SW 1271 (cell line): ENCODE data around the gene CFAP206.

Experiments used
- DNase-seq, 2 experiments: peaks; one replicate each; lab custom pipeline; 2025; lab: John Stamatoyannopoulos, UW

The CFAP206 gene, protein sequence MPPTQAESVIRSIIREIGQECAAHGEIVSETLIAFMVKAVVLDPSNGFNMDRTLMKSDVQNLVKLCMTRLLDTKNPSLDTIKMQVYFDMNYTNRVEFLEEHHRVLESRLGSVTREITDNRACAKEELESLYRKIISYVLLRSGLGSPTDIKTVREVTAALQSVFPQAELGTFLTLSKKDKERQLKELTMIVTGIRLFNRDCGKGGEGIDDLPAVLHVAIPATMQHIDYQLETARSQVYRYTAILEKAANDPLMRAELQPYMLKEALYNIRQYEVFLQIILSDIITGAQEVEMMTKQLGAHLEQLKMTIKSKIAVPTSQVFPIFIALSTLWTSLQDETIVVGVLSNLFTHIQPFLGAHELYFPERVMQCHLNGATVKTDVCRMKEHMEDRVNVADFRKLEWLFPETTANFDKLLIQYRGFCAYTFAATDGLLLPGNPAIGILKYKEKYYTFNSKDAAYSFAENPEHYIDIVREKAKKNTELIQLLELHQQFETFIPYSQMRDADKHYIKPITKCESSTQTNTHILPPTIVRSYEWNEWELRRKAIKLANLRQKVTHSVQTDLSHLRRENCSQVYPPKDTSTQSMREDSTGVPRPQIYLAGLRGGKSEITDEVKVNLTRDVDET

DNA sequence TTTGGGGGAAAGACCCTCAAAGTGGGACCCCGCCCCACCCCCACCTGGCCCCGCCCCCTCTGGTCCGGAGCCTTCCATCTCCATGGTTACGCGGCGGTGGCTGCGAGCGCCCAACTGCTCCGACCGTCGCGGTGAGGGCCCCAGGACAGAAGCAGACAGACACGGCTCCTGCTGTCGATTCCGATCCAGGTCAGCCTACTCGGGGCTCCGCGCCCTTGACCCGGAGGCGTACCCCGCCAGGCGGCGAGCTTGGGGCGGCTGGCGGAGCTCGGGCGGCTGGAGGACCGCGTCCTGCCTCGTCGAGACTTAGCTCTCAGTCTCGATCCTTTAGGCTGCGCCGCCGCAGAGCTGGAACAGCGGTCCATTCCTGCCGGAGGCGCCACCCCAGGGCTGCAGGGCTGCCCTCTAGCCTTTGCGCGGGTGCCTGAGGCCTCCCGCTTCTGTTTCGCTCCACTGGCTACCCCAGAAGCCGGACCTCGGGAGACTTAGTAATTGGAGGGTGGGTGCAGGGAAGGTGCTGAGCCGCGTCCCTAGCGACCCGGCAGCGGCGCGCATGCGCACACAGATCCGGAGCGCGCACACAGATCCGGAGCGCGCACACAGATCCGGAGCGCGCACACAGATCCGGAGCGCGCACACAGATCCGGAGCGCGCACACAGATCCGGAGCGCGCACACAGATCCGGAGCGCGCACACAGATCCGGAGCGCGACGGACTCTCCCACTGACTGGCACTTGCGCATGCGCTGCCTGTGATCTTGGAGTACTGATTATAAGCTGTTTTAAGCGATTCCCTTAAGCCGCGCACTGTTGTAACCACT is at the start of gene CFAP206:
TSS of gene CFAP206 (plus strand) at position 72 of the 820 bp plus-strand sequence. CDS start 1,868 bp downstream, outside the sequence.
- DNase-seq: peak; percentile 62 to 80

DNA sequence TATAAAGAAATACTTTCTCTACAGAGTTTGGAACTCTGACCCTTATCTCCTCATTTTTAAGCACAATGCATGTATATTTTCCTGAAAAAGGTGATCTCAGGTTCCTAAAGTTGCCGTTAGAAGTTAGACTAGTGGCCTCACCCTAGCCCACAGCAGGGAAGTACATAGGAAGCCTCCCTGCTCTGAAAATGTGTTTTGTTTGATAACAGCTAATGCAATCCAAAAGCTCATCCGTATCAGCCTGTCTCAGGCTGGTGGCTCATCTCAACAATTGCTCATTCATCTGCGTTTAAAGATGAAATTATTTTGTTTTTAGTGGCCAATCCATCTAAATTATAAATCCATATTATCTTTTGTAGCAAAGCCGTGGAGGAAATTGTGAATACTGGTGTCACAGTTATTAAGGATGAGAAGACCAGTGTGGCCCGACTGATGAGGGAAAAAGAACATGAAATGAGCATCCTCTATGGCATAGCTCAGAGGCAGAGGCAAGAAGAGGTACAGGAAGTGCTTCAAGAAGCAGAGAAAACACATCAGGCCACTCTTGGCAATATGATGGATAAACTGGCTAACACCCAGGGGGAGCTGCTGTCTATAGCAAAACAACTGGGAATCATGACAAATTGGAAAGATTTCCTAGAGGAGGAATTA is 43.0 kb upstream of the CFAP206 start:
- DNase-seq: no peak

- no peak for DNase-seq
Observed at GRCh38 chr6:87366072-87366827, 41.5 kb upstream of the CFAP206 start.

- DNase-seq: no peak
Observed at GRCh38 chr6:87366899-87367298, 40.9 kb upstream of the CFAP206 start.

DNA sequence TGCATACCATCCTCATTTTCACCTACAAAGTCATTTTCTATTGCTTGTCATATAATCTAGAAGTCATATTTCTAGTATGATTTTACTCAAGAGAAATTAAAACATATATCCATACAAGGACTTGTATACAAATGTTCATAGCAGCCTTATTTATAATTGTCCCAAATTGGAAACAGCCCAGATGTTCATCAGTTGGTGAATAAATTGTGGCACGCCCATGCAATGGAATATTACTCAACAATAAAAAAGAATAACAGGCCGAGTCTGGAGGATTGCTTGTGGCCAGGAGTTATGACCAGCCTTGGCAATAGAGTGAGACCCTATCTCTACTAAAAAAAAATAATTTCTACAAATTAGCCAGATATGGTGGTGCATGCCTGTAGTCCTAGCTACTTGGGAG is 34.4 kb upstream of the CFAP206 start:
- no peak for DNase-seq

GRCh38 chr6:87375315-87375714 is 32.5 kb upstream of the CFAP206 start:
- no peak for DNase-seq

DNA sequence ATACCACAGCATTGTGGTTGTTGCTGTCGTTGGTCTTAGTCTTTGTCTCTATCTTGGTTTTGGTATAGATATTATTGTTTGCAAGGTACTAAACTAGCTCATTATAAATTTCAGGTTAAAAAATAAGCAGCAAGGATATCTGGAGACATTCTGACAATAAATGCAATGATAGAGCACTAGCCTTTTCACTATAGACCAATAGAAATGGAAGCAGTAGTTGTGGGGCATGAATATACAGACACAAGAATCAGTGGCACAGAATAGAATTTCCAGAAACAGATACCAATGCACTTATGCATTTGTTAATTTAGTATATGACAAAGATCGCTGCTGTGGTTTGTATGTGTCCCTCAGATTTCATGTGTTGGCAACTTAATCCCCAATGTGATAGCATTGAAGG is 31.1 kb upstream of the CFAP206 start:
- DNase-seq: no peak

DNA sequence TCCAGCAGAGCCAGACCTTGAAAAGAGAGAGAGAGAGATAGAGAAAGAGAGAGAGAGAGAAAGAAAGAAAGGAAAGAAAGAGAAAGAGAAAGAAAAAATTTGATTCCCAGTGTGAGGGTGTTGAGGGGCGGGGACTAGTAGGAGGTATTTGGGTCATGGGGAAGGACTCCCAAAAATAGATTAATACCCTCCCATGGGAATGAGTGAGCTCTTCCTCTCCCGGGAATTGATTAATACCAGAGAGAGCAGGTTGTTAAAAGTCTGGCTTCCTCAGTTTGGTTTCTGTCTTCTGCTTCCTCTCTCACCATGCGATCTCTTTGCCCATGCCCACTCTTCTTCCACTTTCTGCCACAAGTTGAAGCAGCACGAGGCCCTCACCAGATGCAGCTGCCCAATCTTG is 28.8 kb upstream of the CFAP206 start:
- DNase-seq: no peak

GRCh38 chr6:87382861-87383260 is 24.9 kb upstream of the CFAP206 start:
- DNase-seq: no peak

GRCh38 chr6:87384038-87384437 is 23.7 kb upstream of the CFAP206 start:
- DNase-seq: no peak

DNA sequence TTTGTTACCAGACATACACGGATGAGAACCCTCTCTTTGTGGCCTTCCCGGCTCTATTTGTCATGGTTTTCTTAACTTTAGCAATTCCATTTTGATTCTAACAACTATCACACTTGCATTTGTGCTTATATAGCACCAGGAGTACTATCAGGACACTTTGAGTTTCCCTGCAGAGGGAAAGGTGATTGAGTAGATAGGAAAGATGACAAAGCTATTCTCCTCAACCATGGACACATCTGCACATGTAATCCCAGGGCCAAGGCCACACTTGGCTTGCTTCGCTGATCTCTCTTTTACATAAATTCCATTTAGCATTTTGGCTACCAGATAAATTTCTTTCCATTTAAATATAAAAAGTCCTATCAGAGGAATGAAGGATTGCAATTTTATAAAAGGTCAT is 23.3 kb upstream of the CFAP206 start:
- DNase-seq: no peak

DNA sequence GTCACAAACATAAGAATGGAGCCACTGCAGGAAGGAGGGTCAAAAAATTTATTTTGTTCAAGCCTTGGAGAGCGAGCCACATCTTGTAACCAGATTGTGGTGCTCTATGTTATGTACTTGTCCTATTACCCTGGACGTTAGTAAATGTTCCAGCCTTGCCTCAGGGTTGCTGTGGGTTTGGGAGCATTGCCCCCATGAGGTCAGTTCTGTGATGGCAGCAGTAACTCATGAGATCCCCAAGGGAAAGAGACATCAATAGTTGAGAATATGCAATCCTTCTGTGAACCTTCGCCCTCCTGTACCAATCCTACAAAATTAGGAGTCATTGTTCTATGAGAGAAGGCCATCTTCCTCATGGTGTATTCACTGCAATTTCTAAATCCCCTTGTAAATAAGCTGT is 16.4 kb upstream of the CFAP206 start:
- DNase-seq: peak in 1 of 2 experiments; percentile 13

DNA sequence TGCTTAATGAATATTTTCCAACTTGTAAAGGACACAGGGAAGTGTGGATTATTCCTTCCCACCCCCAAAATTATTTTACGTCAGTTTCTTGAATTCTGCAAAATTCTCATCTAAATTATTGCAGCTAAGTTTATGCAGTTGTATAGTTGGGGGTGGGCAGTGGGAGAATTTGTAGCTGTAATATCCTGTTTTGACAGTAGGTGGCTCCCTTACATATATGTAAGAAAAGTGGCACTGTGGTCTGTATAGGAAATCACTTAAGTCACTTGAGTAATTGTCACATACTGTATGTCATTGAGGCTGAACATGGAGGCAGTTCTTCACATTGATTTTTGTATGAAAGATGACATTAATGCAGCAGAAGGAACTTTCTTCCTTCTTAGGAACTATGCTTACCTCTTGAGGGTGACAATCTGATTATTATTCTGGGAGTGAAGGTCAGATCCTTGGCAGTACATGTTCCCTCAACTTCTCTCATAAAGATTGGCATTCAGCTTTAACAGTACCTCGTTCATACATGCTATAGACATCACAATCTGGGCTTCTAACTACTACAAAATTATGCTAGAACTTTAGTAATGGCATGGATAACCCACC is 14.6 kb upstream of the CFAP206 start:
- peak in 1 of 2 experiments; percentile 63 for DNase-seq

DNA sequence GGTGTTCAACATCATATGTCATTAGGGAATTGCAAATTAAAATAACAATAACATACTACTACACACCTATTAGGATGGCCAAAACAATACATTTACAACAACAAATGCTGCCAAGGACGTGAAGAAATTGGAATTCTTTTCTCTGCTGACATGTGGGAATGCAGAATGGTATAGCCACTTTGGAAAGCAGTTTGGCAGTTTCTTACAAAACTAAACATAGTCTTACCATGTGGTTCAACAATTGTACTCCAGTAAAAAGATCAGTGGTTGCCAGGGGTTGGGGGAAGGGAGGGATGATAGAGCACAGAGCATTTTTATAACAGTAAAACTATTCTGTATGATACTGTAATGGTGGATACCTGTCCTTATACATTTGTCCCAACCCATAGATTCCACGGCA is 12.3 kb upstream of the CFAP206 start:
- DNase-seq: no peak

DNA sequence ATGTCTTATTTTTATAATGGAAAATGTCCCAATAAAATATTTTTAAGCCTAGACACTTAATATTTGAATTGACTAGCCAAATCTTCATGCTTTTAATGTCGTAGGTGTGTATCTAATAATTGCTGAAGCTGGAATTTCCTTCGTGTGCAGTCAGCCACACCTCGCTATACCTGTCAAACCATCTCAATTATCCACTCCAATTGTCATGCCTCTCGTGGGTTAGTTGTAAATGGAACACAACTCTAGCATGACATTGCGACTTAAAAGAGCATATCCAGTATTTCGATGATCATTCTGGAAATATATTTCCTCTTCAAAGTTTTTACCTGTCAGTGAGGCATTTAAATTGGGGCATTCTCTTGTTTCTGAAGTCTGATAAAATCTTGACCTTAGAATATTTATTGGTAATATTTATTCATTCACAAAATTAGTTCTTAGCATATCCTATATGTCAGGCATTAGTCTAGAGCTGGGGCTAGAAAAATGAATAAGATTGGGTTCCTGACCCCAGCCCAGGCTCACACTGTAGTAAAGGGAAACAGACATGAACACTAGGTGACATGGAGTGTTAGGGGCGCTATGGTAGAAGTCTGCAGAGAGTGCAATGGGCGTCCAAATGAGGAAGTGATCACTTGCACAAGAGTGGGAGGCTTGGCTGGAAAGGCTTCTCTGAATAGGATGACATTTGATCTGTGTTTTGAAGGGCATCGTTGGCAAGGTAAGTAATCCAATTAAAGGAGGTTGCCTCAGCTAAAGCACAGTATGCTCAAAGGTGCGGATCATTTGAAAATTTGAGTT is 11.0 kb upstream of the CFAP206 start:
- DNase-seq: no peak

DNA sequence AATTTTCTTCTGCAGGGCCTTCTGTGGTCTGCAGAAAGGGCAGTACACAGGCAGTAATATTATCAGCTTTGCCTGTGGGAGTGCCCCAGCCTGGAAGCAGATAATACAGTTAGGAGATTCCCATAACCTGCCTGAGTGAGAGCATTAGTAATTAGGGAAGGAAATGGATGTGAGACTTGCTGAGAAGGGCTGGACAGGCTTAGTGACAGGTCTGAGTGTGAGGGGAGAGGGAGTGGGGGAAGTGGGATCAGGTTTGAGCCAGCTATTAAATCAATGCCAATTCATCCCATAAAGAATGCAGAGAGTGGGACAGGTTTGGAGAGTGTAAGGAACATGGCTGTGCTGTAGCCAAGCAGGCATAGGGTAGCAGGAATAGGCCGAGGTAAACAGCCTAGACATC is 10.1 kb upstream of the CFAP206 start:
- DNase-seq: no peak

GRCh38 chr6:87401832-87402231 is 5.9 kb upstream of the CFAP206 start:
- DNase-seq: no peak

DNA sequence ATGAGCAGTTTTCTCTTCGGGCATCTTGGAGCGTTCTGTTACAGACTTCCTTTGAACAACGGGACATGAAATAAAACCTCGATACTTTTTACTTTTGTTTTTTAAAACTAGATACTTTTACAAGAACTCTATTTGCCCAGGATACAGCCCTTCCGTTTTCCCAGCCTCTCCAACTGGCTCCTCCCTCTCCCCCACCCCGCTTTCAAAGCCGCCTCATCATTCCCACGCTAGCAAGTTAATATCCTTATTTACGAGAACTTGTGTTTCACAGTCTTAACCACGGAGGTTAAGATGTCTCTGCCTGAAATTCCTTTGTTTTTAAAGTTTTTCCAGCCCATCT is 241 bp upstream of the CFAP206 start:
- peak; percentile 37 to 80 for DNase-seq

- no peak for DNase-seq
Observed at GRCh38 chr6:87408721-87409155, 966 bp downstream of the CFAP206 start.

DNA sequence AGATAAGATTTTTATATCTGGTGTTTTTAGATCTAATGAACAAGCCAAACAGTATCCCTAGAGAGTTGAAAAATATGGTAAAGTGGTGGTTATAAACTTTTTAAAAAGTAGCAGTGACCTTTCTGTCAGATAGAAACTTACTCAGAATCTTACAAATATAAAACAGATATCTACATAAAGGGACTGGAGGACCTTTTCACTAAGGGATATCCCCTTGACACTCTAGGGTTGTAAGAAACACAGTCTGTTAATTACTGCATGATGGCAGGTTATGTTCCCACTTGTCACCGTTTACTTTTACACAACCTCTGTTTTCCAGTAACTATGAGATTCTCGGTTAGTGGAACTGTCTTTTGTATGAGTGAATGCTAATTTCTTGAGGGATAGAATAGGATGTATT is 11.5 kb downstream of the CFAP206 start:
- no peak for DNase-seq
